Measurements from ENCODE around the gene TAOK3. TPM values are rescaled to one million over a fixed set of nuclear protein-coding genes. Genes with fewer than 3 reads are reported as not detected.

Gene TAOK3
- polyA plus RNA-seq, 4 donors = 24.1 to 38.1 (median 35.6) TPM

- WGBS, 3 donors = 1% methylated on average over 87 to 102 of the region's 102 CpGs
- DNase-seq (peak; percentile 84 to 95), FAIRE-seq (no peak)
- Histone ChIP-seq H3K36me3 (ENCODE audit: control insufficient read depth in 3 of 3, insufficient read depth in 2 of 3, low read depth in 1 of 3, low read length in 3 of 3) (peaks cover 0 to 12% (median 5%) of the 10 kb centered on the region in 3 donors), H3K4me1 (ENCODE audit: control insufficient read depth in 3 of 3, insufficient read depth in 2 of 3, low read depth in 1 of 3, low read length in 2 of 3) (peaks cover 0 to 16% (median 4%) of the 10 kb centered on the region in 3 donors), H3K27ac (ENCODE audit: low read depth in 1 of 3, low read length in 2 of 3) (peak within 1 kb of the TSS; percentile 69 to 97 (median 76)), H3K27me3 (ENCODE audit: control insufficient read depth in 3 of 3, insufficient read depth in 3 of 3, low read length in 3 of 3) (no peaks in the 10 kb centered on the region), H3K9me3 (ENCODE audit: control insufficient read depth in 2 of 2, insufficient read depth in 1 of 2, low read depth in 1 of 2, low read length in 1 of 2) (no peaks in the 10 kb centered on the region), H3K4me3 (ENCODE audit: low read depth in 1 of 3, low read length in 3 of 3) (peak within 1 kb of the TSS; percentile 77 to 99 (median 93))
These were observed 3.6 kb upstream of the TAOK3 start, which contains the start of gene SUDS3 for GRCh38 chr12:118376089-118377020. Gene SUDS3, plus strand, starts transcription at chr12:118376555. Its CDS starts 137 bp downstream, at chr12:118376692.

- peaks cover 0 to 7% (median 5%) of the 10 kb centered on the region in 3 donors for H3K36me3 ChIP-seq (ENCODE audit: control insufficient read depth in 3 of 3, insufficient read depth in 2 of 3, low read depth in 1 of 3, low read length in 3 of 3)
- no peak for DNase-seq
- H3K4me1 ChIP-seq (ENCODE audit: control insufficient read depth in 3 of 3, insufficient read depth in 2 of 3, low read depth in 1 of 3, low read length in 2 of 3) = peaks cover 0 to 16% (median 9%) of the 10 kb centered on the region in 3 donors
- H3K27ac ChIP-seq (ENCODE audit: low read depth in 1 of 3, low read length in 2 of 3) = no peak overlapping the region
- FAIRE-seq = no peak
- H3K9me3 ChIP-seq (ENCODE audit: control insufficient read depth in 2 of 2, insufficient read depth in 1 of 2, low read depth in 1 of 2, low read length in 1 of 2) = no peaks in the 10 kb centered on the region
- WGBS, 3 donors = 77 to 89% (median 84%) methylated on average over 10 of the region's 10 CpGs
- H3K4me3 ChIP-seq (ENCODE audit: low read depth in 1 of 3, low read length in 3 of 3) = peak overlapping the region in 1 of 3 donors; percentile 77
- no peaks in the 10 kb centered on the region for H3K27me3 ChIP-seq (ENCODE audit: control insufficient read depth in 3 of 3, insufficient read depth in 3 of 3, low read length in 3 of 3)
These were observed 2.6 kb upstream of the TAOK3 start for GRCh38 chr12:118375348-118375747.

GRCh38 chr12:118374909-118375308 lies 2.2 kb upstream of the TAOK3 start:
- no peak for FAIRE-seq
- Histone ChIP-seq H3K9me3 (ENCODE audit: control insufficient read depth in 2 of 2, insufficient read depth in 1 of 2, low read depth in 1 of 2, low read length in 1 of 2) (no peaks in the 10 kb centered on the region), H3K27me3 (ENCODE audit: control insufficient read depth in 3 of 3, insufficient read depth in 3 of 3, low read length in 3 of 3) (no peaks in the 10 kb centered on the region), H3K36me3 (ENCODE audit: control insufficient read depth in 3 of 3, insufficient read depth in 2 of 3, low read depth in 1 of 3, low read length in 3 of 3) (peaks cover 0 to 7% (median 4%) of the 10 kb centered on the region in 3 donors), H3K4me1 (ENCODE audit: control insufficient read depth in 3 of 3, insufficient read depth in 2 of 3, low read depth in 1 of 3, low read length in 2 of 3) (peaks cover 0 to 16% (median 9%) of the 10 kb centered on the region in 3 donors), H3K4me3 (ENCODE audit: low read depth in 1 of 3, low read length in 3 of 3) (no peak overlapping the region), H3K27ac (ENCODE audit: low read depth in 1 of 3, low read length in 2 of 3) (no peak overlapping the region)
- no peak for DNase-seq
- 83 to 93% (median 92%) methylated on average over 5 of the region's 5 CpGs for WGBS, 3 donors

GRCh38 chr12:118374126-118374725 lies 1.5 kb upstream of the TAOK3 start:
- Histone ChIP-seq H3K27ac (ENCODE audit: low read depth in 1 of 3, low read length in 2 of 3) (peak overlapping the region in 2 of 3 donors; percentile 90 to 98), H3K4me3 (ENCODE audit: low read depth in 1 of 3, low read length in 3 of 3) (no peak overlapping the region), H3K4me1 (ENCODE audit: control insufficient read depth in 3 of 3, insufficient read depth in 2 of 3, low read depth in 1 of 3, low read length in 2 of 3) (peaks cover 0 to 16% (median 9%) of the 10 kb centered on the region in 3 donors), H3K27me3 (ENCODE audit: control insufficient read depth in 3 of 3, insufficient read depth in 3 of 3, low read length in 3 of 3) (no peaks in the 10 kb centered on the region), H3K9me3 (ENCODE audit: control insufficient read depth in 2 of 2, insufficient read depth in 1 of 2, low read depth in 1 of 2, low read length in 1 of 2) (no peaks in the 10 kb centered on the region), H3K36me3 (ENCODE audit: control insufficient read depth in 3 of 3, insufficient read depth in 2 of 3, low read depth in 1 of 3, low read length in 3 of 3) (peaks cover 0 to 4% (median 0%) of the 10 kb centered on the region in 3 donors)
- no peak for DNase-seq
- no peak for FAIRE-seq
- WGBS, 3 donors = 88 to 91% (median 89%) methylated on average over 14 of the region's 14 CpGs

- 10 to 50% (median 35%) methylated on average over 5 of the region's 5 CpGs for WGBS, 3 donors
- FAIRE-seq (no peak), DNase-seq (peak; percentile 67 to 77)
- H3K9me3 ChIP-seq (ENCODE audit: control insufficient read depth in 2 of 2, insufficient read depth in 1 of 2, low read depth in 1 of 2, low read length in 1 of 2) = no peaks in the 10 kb centered on the region
- H3K27me3 ChIP-seq (ENCODE audit: control insufficient read depth in 3 of 3, insufficient read depth in 3 of 3, low read length in 3 of 3) = no peaks in the 10 kb centered on the region
- no peaks in the 10 kb centered on the region for H3K36me3 ChIP-seq (ENCODE audit: control insufficient read depth in 3 of 3, insufficient read depth in 2 of 3, low read depth in 1 of 3, low read length in 3 of 3)
- peak overlapping the region; percentile 47 to 57 (median 50) for H3K4me3 ChIP-seq (ENCODE audit: low read depth in 1 of 3, low read length in 3 of 3)
- H3K27ac ChIP-seq (ENCODE audit: low read depth in 1 of 3, low read length in 2 of 3) = peak overlapping the region; percentile 90 to 98 (median 97)
- peaks cover 0 to 16% (median 9%) of the 10 kb centered on the region in 3 donors for H3K4me1 ChIP-seq (ENCODE audit: control insufficient read depth in 3 of 3, insufficient read depth in 2 of 3, low read depth in 1 of 3, low read length in 2 of 3)
These were observed 909 bp upstream of the TAOK3 start for GRCh38 chr12:118373616-118374015.

- 0 to 3% (median 1%) methylated on average over 56 to 60 of the region's 60 CpGs for WGBS, 3 donors
These were observed 1.1 kb downstream of the TAOK3 start for GRCh38 chr12:118371321-118372282.

GRCh38 chr12:118370601-118371000 lies 2.1 kb downstream of the TAOK3 start:
- 16 to 50% (median 33%) methylated on average over 3 of the region's 3 CpGs for WGBS, 3 donors
- peak overlapping the region in 2 of 3 donors; percentile 97 to 98 for H3K4me3 ChIP-seq (ENCODE audit: low read depth in 1 of 3, low read length in 3 of 3)
- H3K4me1 ChIP-seq (ENCODE audit: control insufficient read depth in 3 of 3, insufficient read depth in 2 of 3, low read depth in 1 of 3, low read length in 2 of 3) = peaks cover 0 to 9% (median 5%) of the 10 kb centered on the region in 3 donors
- H3K36me3 ChIP-seq (ENCODE audit: control insufficient read depth in 3 of 3, insufficient read depth in 2 of 3, low read depth in 1 of 3, low read length in 3 of 3) = no peaks in the 10 kb centered on the region
- H3K9me3 ChIP-seq (ENCODE audit: control insufficient read depth in 2 of 2, insufficient read depth in 1 of 2, low read depth in 1 of 2, low read length in 1 of 2) = no peaks in the 10 kb centered on the region
- no peaks in the 10 kb centered on the region for H3K27me3 ChIP-seq (ENCODE audit: control insufficient read depth in 3 of 3, insufficient read depth in 3 of 3, low read length in 3 of 3)
- DNase-seq (no peak), FAIRE-seq (no peak)
- H3K27ac ChIP-seq (ENCODE audit: low read depth in 1 of 3, low read length in 2 of 3) = no peak overlapping the region

More at GRCh38 chr12:118371321-118372282, 1.1 kb downstream of the TAOK3 start:
- peak overlapping the region; percentile 97 to 99 (median 98) for H3K4me3 ChIP-seq (ENCODE audit: low read depth in 1 of 3, low read length in 3 of 3)
- no peaks in the 10 kb centered on the region for H3K27me3 ChIP-seq (ENCODE audit: control insufficient read depth in 3 of 3, insufficient read depth in 3 of 3, low read length in 3 of 3)
- H3K27ac ChIP-seq (ENCODE audit: low read depth in 1 of 3, low read length in 2 of 3) = peak overlapping the region in 2 of 3 donors; percentile 64 to 83
- DNase-seq (peak; percentile 25 to 45), FAIRE-seq (no peak)
- peaks cover 0 to 12% (median 5%) of the 10 kb centered on the region in 3 donors for H3K4me1 ChIP-seq (ENCODE audit: control insufficient read depth in 3 of 3, insufficient read depth in 2 of 3, low read depth in 1 of 3, low read length in 2 of 3)
- no peaks in the 10 kb centered on the region for H3K9me3 ChIP-seq (ENCODE audit: control insufficient read depth in 2 of 2, insufficient read depth in 1 of 2, low read depth in 1 of 2, low read length in 1 of 2)
- no peaks in the 10 kb centered on the region for H3K36me3 ChIP-seq (ENCODE audit: control insufficient read depth in 3 of 3, insufficient read depth in 2 of 3, low read depth in 1 of 3, low read length in 3 of 3)
